ENCODE measurements around the gene AKR1E2. TPM values are rescaled to one million over a fixed set of nuclear protein-coding genes. Genes with fewer than 3 reads are reported as not detected.

The AKR1E2 gene
- total RNA-seq, 1 donor from 2014 or later: 4.7 TPM

GRCh38 chr10:4828005-4828404, 2.0 kb downstream of the AKR1E2 start:
- Mint-ChIP-seq H3K9me3 (peaks cover 9% of the 10 kb centered on the region), H3K27me3 (peaks cover 12% of the 10 kb centered on the region), H3K4me1 (ENCODE audit: unreplicated experiment) (no peaks in the 10 kb centered on the region), H3K27ac (peak overlapping the region; percentile 60), H3K36me3 (peaks cover 4% of the 10 kb centered on the region), H3K4me3 (peak overlapping the region; percentile 15)
- no peak for TF ChIP-seq CTCF (conservative IDR thresholded peaks at IDR 0.05)
- DNase-seq (ENCODE audit: extremely low spot score, unreplicated experiment): no peak

GRCh38 chr10:4830551-4830950, 4.5 kb downstream of the AKR1E2 start:
- no peak for TF ChIP-seq CTCF (conservative IDR thresholded peaks at IDR 0.05)
- no peak for DNase-seq (ENCODE audit: extremely low spot score, unreplicated experiment)
- H3K36me3 Mint-ChIP-seq: peaks cover 4% of the 10 kb centered on the region
- H3K27ac Mint-ChIP-seq: no peak overlapping the region
- no peaks in the 10 kb centered on the region for H3K4me1 Mint-ChIP-seq (ENCODE audit: unreplicated experiment)
- H3K27me3 Mint-ChIP-seq: peaks cover 12% of the 10 kb centered on the region
- peaks cover 4% of the 10 kb centered on the region for H3K9me3 Mint-ChIP-seq
- H3K4me3 Mint-ChIP-seq: no peak overlapping the region

GRCh38 chr10:4831091-4831490, 5.1 kb downstream of the AKR1E2 start:
- Mint-ChIP-seq H3K27ac (no peak overlapping the region), H3K4me1 (ENCODE audit: unreplicated experiment) (no peaks in the 10 kb centered on the region)

GRCh38 chr10:4833286-4833685, 7.3 kb downstream of the AKR1E2 start:
- Mint-ChIP-seq H3K9me3 (no peaks in the 10 kb centered on the region), H3K27ac (no peak overlapping the region), H3K4me3 (no peak overlapping the region), H3K4me1 (ENCODE audit: unreplicated experiment) (no peaks in the 10 kb centered on the region), H3K27me3 (peaks cover 9% of the 10 kb centered on the region), H3K36me3 (peaks cover 7% of the 10 kb centered on the region)
- no peak for TF ChIP-seq CTCF (conservative IDR thresholded peaks at IDR 0.05)
- no peak for DNase-seq (ENCODE audit: extremely low spot score, unreplicated experiment)

More at GRCh38 chr10:4831091-4831490, 5.1 kb downstream of the AKR1E2 start:
- TF ChIP-seq CTCF (conservative IDR thresholded peaks at IDR 0.05): no peak
- H3K36me3 Mint-ChIP-seq: peaks cover 4% of the 10 kb centered on the region
- no peak overlapping the region for H3K4me3 Mint-ChIP-seq
- no peak for DNase-seq (ENCODE audit: extremely low spot score, unreplicated experiment)
- peaks cover 9% of the 10 kb centered on the region for H3K27me3 Mint-ChIP-seq
- H3K9me3 Mint-ChIP-seq: no peaks in the 10 kb centered on the region

- peaks cover 7% of the 10 kb centered on the region for H3K36me3 Mint-ChIP-seq
- no peak overlapping the region for H3K4me3 Mint-ChIP-seq
- H3K9me3 Mint-ChIP-seq: no peaks in the 10 kb centered on the region
- DNase-seq (ENCODE audit: extremely low spot score, unreplicated experiment): no peak
- TF ChIP-seq CTCF (conservative IDR thresholded peaks at IDR 0.05): no peak
- H3K27ac Mint-ChIP-seq: no peak overlapping the region
- H3K27me3 Mint-ChIP-seq: peaks cover 4% of the 10 kb centered on the region
- no peaks in the 10 kb centered on the region for H3K4me1 Mint-ChIP-seq (ENCODE audit: unreplicated experiment)
Measured at GRCh38 chr10:4834898-4835405, 8.9 kb downstream of the AKR1E2 start.

GRCh38 chr10:4835494-4835918, 9.5 kb downstream of the AKR1E2 start:
- no peak for TF ChIP-seq CTCF (conservative IDR thresholded peaks at IDR 0.05)
- no peaks in the 10 kb centered on the region for H3K4me1 Mint-ChIP-seq (ENCODE audit: unreplicated experiment)
- peaks cover 7% of the 10 kb centered on the region for H3K36me3 Mint-ChIP-seq
- H3K9me3 Mint-ChIP-seq: no peaks in the 10 kb centered on the region
- DNase-seq (ENCODE audit: extremely low spot score, unreplicated experiment): no peak
- H3K27ac Mint-ChIP-seq: no peak overlapping the region
- no peak overlapping the region for H3K4me3 Mint-ChIP-seq
- peaks cover 4% of the 10 kb centered on the region for H3K27me3 Mint-ChIP-seq

Measured in type B pancreatic cell (in vitro differentiated cells).